Loucy (cell line): ENCODE measurements around the gene GTF2IRD1.

Source experiments
- EZH2phosphoT487 ChIP-seq: fragments of 200-600 bp; IDR thresholded peaks from 2 replicates; pipeline ENCODE4 v1.6.1; 2018; ENCODE audit warnings: antibody characterized with exemption, mild to moderate bottlenecking, moderate library complexity, borderline replicate concordance
- TF ChIP-seq, protein P1 (sequence below): fragments of 200-600 bp; sonication (generic); conservative IDR thresholded peaks from 2 replicates; pipeline ENCODE4 v1.5.1; 2014; ENCODE audit warnings: mild to moderate bottlenecking, antibody characterized with exemption, low read length

DNA sequence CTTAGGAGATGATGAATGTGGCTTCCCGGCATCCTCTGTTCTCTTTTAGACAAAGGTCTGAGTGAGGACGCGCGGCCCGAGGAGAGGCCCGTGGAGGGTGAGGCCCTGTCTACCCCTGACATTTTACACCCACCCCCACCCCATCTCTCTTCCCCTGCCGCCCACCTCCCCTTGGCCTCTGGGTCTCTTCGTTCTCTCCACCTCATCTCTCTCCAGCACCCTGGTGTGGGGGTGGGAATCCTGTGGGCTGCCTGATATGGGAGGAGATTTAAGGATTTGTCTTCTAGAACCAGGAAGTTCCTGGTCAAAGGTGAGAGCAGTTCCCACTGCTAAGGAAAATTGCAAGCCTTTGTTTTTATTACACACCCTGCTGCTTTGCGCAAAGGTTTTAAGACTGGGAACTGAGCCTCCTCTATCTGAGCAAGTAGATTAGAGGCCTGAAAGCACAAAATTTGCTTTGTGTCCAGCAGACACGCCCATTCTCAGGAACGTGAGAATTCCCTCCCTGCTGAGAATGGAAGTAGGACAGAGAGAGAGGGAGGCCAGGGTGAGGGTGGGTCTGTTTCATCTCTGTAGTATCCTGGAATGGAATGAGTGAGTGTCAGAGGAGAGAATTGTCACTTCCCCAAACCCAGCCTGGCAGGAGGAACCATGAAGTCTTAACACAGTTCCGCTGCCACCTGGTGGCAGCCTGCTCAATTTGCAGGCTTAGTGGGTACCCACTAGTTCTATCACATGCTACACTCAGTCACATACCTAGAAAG is 91.2 kb downstream of the GTF2IRD1 start:
- TF ChIP-seq, protein P1, sequence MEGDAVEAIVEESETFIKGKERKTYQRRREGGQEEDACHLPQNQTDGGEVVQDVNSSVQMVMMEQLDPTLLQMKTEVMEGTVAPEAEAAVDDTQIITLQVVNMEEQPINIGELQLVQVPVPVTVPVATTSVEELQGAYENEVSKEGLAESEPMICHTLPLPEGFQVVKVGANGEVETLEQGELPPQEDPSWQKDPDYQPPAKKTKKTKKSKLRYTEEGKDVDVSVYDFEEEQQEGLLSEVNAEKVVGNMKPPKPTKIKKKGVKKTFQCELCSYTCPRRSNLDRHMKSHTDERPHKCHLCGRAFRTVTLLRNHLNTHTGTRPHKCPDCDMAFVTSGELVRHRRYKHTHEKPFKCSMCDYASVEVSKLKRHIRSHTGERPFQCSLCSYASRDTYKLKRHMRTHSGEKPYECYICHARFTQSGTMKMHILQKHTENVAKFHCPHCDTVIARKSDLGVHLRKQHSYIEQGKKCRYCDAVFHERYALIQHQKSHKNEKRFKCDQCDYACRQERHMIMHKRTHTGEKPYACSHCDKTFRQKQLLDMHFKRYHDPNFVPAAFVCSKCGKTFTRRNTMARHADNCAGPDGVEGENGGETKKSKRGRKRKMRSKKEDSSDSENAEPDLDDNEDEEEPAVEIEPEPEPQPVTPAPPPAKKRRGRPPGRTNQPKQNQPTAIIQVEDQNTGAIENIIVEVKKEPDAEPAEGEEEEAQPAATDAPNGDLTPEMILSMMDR, result peak; percentile 56
- no peak for TF ChIP-seq EZH2phosphoT487
